HG03108 (cell line): ENCODE results near the gene CDKL5.
"Not testable (repeated sequence)": the region's sequence is repeated elsewhere in the genome, so short reads cannot be mapped to it uniquely, and the experiment has no call there.

Source experiments
- ATAC-seq: cut with Tn5 transposase; IDR thresholded peaks from one replicate; pipeline ENCODE4 v1.9.1; 2021; ENCODE audit warnings: moderate library complexity; ENCODE audit not compliant: unreplicated experiment

CDKL5 gene

DNA sequence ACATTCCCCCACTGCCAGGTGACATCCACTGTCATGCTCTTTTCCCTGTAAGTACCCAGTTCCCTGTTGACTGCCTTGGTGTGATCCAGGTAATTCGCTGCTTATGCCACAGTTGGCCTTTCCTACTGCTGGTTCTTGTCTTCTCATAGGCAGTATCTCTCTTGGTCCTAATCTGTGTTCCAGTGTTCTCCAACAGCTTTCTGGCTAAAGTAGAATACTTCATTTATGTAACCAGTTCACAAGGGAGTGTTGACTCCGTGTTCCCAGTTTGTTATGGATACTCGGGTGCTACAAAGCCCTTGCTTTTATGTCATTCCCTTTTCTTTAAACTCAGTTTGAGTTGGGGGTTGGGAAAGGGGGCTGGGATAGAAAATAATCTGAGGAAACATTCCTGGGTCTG, 148.1 kb downstream of the CDKL5 start:
- ATAC-seq: no peak

DNA sequence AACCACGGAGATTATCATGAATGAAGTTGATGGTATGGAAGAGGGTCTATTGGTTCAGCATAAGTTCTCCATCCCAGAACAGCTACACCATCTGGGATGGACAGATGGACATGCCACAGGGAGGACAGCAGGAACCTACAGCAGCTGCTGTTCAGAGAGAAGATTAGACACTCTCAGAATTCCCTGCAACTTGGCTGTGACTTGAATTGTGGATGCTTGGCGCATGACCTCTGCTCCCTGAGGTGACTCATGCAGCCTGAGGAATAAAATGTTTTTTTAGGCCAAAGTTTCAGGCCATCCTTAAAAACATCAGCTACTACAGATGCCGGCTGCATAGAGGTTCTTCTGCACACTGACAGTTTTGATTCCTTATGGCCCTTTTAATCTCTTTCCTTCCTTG, 149.2 kb downstream of the CDKL5 start:
- ATAC-seq: no peak

DNA sequence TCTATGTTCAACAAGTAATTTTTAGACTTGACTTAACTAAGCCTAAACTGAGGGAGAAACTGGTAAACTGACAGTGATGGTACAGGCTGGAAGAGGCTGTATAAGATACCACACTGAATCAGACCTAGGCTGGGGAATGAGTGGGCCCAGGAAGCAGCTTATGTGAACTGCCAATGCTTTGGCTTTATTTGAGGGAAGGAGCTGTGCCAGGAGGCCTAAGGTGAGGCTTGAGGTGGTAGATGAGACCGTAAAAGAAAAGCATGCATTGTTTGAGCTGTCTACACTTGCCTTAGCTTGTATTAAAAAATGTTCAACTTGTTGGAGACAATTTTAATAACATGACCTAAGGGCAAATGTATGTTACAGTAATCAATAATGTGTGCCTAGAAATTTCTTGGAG, 150.3 kb downstream of the CDKL5 start:
- ATAC-seq: no peak

DNA sequence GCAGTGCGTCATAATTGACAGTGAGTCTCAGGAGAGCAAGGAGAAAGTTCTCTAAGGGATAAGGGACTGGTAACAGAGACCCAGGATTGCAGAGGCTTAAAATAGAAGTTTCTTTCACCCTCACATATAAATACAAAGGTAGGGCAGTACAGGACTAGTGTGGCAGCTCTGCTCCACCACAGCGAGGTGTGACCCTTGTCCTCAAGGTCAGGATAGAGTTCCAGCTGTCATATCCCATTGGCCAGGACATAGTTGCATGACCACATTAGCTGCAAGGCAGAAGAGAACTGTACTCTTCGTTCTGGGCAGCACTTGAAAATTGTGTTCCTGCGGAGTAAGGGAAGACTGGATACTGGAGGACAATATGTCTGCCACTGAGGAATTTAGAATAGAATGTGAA, 152.0 kb downstream of the CDKL5 start:
- ATAC-seq: no peak

DNA sequence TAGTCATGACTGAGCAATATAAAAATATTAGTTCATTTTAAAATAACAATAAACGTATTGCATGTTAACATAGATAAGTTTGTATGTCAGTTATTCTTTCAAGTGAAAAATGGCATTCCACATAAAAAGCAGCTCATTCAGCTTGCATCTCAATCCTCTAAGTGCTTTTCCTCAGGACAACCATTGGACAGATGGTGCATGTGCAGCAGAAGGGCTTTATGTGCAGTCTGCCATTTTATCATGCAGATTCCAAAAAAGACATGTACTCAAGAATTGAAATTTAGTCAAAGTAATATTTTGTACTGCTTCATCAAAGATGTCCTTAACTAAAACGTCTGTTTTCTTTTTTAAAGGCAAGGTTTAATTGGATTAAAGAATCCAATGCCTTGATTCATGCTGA, 153.1 kb downstream of the CDKL5 start:
- ATAC-seq: no peak

DNA sequence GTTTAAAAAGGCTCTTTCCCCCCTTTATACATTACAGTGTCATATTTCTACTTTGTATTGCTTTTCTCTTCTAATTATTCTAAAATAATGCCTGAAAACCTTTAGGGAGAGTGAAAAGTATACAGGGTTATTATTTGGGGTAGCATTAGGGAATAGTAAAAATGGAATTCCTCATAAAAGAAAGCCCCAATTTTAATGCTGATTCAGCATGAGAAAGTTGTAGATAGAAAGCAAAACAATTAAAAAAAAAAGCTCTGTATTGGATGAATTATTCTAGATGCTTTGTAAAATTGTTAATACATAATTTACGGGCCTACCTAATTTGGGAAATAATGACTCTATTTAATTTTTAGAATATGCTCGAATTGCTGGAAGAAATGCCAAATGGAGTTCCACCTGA, 154.1 kb downstream of the CDKL5 start:
- no peak for ATAC-seq

DNA sequence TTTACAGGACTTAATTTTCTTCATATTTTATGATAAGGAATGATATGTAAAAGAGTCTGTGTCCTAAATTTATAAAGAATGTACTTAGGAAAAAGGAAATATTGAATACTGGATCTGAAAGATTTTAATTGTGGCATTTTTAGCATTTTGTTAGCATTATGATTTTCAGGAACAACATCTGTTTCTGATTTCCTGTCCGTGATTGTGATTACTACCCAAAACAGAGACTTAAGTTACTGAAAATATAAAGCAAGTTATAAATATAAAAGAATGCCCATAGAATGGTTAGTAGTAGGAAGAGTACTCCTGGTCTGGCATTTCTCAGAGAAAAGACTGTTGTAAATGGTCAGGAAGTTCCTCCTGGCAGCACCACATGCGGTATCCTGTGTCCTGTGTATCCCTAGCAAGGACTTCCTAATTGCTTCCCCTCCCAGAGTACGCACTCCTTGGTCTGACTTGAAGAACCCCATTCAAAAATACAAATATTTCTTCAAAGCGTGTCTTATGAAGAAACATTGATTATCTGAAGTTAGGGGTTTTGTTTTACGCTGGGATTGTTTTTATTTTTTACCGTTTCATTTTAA, 157.6 kb downstream of the CDKL5 start:
- ATAC-seq: no peak

DNA sequence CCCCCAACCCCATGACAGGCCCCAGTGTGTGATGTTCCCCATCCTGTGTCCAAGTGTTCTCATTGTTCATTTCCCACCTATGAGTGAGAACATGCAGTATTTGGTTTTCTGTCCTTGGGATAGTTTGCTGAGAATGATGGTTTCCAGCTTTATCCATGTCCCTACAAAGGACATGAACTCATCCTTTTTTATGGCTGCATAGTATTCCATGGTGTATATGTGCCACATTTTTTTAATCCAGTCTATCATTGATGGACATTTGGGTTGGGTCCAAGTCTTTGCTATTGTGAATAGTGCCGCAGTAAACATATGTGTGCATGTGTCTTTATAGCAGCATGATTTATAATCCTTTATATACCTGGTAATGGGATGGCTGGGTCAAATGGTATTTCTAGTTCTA, 163.9 kb downstream of the CDKL5 start:
- not testable (repeated sequence) for ATAC-seq

DNA sequence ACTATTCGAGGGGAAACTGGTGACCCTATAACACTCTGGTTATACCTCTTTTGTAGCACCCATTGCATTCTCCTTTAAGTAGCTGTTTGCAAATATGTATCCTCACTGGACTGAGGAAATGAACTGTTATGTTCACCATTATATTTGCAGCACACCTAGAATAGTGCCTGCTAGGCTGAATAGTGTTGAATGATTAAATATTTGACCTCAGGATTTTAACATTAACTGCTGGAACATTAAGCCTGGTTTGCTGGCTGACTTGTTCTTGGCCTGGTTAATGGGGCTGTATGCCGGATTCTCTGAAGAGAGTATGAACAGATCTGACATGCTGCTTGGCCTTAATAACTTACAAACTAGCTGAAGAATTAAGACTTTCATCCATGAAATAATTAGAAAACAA, 166.4 kb downstream of the CDKL5 start:
- no peak for ATAC-seq

DNA sequence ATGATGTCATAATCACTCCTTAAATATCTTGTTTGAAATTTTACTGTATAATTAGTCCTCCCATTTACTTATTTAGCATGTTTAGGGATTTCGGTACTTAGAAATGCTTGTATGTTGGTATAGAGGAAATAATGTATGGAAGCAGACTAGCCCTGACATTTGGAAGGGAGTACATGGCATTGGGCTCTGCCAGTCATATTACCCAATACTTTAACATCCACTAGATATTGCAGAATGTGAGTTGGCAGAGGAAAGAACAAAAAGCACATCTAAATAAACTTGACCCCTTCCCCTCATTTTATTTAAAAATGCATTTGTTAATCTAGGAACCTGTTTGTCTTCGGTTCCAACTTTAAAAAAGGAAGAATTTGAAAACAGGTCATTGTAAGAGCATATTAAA, 168.7 kb downstream of the CDKL5 start:
- ATAC-seq: no peak

DNA sequence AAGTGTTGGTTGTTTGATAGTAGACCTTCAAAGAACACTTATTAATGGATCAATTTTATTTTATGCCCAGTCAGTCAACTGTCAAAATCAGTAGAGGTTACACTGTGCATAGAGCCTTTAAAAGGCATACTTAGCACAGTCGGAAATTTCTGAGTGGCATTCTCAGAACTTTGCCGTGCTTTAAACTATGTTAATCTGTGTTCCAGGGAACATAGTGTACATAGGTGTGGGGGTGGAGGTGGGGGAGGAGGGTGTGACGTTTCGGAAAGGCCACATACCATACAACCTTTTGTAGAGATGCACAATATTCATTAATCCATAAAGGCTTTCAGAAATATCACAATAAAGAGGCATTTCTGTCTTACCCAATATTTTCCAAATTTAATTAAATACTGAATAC, 170.7 kb downstream of the CDKL5 start:
- ATAC-seq: no peak

DNA sequence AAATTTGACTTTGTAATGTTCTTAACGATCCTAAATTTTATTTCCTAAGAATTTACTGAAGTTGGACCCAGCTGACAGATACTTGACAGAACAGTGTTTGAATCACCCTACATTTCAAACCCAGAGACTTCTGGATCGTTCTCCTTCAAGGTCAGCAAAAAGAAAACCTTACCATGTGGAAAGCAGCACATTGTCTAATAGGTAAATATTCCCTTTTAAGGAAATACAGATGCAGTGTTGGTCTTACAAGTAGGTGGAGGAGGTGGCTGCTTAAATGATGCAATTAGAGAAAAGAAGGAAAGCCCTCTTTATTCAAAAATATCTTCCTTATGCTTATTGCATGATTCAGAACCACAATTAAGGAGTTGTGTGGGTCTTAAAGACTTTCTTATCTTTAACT, 173.0 kb downstream of the CDKL5 start:
- no peak for ATAC-seq

DNA sequence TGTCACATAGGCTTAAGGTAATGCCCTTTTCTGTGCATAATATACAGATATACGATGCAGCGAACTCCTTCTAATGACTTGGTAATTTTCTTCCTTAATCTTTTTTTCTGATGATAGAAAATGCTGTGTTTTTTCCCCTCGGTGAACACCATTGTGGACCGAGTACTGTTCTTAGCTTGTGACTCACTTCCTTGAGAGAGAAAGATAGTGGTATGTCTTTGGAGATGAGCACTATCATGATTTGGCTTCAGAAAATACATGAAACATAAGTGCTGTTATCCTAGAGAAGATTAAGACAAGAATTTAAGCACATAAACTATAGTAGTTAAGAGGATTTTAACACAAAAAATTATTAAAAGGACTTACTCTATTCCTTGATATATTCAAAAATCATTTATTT, 182.6 kb downstream of the CDKL5 start:
- no peak for ATAC-seq

DNA sequence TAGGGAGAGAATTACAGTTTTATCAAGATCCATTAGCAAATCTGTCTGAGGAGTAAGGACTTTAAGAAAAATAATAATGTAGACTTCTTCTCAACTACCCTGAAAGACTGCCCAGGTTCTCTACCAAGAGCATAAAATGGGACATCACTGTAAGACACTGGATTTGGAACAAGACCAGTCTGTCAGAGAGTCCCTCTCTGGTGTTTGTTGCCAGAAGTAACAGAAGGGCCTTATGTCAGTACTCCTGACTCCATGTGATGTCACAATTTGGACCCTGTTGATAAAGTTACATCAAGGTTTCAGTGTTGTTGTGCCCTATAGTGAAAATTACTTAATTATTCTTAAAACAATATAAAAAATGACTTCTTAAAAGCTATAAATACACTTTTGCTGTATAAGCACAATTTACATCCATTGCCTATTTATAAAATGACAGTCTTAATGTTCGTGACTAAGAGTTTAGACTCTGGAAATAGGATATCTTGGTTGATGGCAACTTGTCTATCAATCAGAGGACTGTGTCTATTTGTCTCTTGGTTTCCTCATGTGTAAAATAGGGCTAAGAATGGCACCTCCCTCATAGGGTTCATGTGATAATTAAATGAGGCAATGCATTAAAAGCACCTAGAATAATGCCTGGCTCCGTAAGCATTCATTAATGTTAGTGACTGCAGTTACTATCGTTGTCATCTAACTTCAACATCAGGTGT, 188.7 kb downstream of the CDKL5 start:
- ATAC-seq: no peak

DNA sequence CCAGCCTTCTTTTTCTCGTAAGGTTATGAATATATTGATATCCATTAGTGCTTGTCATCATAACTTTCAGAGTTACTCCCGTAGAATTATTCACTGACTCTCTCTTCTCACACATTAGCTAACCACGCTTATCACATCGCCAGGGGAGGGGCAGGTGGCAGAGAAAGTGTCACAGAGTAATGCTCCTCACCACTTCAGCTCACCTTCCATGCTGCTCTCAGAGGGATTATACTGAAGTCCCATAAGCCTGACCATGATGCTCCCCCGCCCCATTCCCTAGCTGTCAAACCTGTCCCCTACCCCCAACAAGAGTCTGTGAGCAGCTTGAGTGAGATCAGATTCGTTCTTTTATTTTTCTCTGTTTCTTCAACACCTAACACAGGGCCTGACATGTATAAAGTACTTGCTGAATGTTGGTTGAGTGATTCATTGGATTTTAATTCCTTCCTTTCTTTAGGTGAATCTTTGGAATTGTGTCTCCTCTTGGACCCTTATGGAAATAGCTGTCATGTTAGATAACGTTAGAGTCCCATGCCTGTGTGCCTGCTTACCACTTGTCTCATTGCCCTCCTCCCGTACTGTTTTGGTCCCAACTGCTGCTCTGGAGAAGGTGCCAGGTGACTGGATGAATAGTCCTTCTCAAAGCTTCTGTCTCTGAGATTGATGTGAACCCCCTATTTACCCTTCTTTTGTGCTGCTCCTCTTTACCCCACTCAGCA, 191.4 kb downstream of the CDKL5 start:
- no peak for ATAC-seq

DNA sequence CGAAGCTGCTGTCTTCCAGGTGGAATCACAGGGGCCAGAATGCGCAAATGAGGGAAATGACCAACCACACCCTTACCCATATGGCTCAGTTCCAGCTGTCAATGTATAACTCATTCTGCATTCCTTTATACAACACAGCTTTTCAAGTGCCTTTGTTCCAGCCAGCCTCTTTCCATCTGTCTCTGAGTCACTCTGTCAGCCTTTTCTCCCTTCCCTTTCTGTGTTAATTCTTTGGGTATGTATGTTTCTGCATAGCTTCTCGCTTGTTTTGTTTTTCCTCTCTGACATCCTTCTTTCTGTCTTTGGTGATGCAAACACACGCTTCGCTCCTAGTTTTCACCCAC, 192.0 kb downstream of the CDKL5 start:
- ATAC-seq: no peak

DNA sequence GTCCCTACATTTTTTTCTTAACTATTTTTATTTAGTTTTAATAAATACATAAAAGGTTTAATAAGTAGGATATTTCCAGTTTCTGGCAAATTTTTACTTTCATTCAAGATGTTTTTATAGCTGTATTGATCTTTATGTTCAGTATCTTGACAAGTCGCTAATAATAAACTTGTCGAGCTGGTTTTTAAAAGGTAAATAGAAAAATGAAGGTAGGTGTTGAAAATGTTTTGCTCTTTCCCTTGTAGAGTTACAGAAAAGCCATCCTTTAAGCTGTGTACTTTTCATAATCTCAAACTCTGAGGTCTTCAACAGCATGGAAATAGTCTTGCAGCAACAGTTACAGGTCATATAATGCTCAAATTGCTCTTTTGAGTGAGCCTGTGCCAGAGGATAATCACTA, 193.9 kb downstream of the CDKL5 start:
- no peak for ATAC-seq

DNA sequence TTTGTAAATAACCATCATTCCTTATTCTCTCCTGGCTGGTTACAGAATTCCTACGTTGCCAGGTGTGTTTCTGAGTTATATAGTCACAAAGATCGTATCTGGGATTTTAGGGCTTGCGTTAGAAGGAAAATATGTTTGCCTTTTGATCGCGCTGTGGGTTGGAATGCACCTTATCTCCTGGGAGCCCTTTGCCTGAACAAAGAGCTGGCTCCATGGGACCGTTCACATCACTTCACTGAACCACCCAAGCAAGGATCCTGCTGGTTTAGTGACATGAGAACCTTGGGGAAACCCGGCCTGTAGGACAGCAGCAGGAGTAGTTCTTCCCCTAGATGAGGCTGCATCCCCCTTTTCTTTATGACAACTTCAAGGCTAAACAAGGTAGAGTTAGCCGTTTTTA, 194.9 kb downstream of the CDKL5 start:
- ATAC-seq: no peak

DNA sequence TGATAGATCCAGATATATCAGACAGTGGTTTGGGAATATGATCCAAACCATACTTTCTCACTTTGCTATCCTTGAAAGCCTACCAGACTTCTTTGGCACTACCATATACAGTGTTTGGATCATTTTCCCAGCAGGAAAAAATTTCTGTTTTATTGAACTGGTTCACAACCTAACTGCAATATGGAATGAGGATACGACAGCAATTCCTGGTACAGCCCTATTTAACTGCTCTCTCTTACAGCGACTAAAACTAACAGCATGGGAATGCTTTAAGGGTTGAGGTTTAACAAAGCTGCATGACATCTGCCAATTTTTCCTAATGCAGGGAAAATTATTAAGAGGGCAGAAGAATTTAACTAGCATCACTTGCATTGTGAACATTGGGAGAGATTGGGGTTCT, 199.2 kb downstream of the CDKL5 start:
- ATAC-seq: no peak

DNA sequence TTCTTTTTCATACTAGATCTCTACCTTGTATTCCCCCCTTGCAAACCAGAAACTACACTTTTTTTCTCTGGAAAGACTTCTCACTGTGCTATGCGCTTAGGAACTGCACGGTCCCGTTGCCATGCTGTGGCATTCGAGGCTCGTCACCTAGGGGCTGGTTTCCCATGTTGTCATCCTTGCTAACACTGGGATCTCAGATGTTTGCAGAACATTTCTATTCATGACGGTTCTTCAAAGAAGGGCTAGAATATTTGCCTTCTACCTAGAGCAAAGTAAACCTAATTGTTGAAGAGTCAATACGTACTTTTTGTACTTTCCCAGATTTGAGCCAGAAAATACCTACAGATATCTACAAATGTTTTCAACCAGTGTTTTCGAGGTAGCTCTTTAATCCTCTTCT, 205.5 kb downstream of the CDKL5 start:
- ATAC-seq: no peak

DNA sequence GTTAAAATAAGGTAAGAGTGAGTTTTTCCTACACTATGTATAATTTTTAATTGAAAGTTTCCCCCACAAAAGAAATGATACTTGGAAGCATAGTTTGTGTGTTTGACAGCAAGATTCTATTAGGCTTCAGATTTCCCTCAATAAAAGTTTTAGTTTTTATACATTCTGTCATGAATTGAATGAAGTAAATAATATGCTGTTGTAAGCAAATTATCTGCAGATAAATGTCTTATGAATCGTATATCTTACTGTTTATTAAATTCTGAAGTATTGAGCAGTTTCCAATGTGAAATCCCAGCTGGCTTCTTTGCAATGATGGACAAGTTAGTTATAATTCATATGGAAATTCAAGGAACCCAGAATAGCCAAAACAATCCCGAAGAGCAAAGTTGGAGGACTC, 213.0 kb downstream of the CDKL5 start:
- no peak for ATAC-seq

DNA sequence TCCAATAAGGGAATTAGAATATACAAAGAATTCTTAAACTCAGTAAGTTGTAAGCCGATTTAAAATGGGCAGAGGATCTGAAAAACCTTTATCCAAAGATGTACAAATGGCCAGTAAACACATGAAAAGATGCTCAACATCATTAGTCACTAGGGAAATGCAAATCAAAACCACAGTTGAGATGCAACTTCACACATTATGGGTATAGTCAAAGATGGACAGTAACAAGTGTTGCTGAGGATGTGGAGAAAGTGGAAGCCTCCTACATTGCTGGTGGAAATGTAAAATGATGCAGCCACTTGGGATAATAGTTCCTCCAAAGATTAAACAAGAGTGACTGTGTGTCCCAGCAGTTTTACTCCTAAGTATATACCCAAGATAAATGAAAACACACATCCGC, 213.9 kb downstream of the CDKL5 start:
- no peak for ATAC-seq

DNA sequence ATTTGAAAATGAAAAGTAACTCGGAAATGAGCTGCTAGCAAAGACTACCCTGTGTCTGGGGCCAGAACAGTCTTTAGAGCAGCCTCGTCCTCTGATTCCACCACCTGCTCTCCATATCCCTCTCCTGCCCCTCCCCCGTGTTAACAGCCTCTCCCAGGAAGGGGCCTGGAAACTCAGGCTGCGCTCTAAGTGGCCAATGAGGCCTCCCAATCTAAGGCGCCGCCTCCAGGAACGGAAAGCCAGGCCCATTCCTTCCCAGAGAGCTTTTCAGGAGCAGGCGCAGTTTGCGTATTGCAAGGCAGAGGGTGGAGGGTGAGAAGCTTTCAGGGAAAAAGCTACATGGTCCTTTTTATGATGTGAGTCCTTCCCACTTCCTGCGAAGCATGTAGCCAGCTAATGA, 215.3 kb downstream of the CDKL5 start:
- no peak for ATAC-seq
